ENCODE data around the gene USP48. TPM values are rescaled to one million over a fixed set of nuclear protein-coding genes. Genes with fewer than 3 reads are reported as not detected.
"Not testable (repeated sequence)": the region's sequence is repeated elsewhere in the genome, so short reads cannot be mapped to it uniquely, and the experiment has no call there.

USP48 gene
- total RNA-seq, 1 donor from 2014 or later: 56.4 TPM

GRCh38 chr1:21774835-21775549, 8.0 kb downstream of the USP48 start:
- TF ChIP-seq, protein P1, sequence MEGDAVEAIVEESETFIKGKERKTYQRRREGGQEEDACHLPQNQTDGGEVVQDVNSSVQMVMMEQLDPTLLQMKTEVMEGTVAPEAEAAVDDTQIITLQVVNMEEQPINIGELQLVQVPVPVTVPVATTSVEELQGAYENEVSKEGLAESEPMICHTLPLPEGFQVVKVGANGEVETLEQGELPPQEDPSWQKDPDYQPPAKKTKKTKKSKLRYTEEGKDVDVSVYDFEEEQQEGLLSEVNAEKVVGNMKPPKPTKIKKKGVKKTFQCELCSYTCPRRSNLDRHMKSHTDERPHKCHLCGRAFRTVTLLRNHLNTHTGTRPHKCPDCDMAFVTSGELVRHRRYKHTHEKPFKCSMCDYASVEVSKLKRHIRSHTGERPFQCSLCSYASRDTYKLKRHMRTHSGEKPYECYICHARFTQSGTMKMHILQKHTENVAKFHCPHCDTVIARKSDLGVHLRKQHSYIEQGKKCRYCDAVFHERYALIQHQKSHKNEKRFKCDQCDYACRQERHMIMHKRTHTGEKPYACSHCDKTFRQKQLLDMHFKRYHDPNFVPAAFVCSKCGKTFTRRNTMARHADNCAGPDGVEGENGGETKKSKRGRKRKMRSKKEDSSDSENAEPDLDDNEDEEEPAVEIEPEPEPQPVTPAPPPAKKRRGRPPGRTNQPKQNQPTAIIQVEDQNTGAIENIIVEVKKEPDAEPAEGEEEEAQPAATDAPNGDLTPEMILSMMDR (IDR thresholded peaks at IDR 0.05): no peak
- DNase-seq (no peak), ATAC-seq (no peak)
- H3K4me3 ChIP-seq: no peak overlapping the region
- no peak overlapping the region for H3K27ac ChIP-seq
- no peaks in the 10 kb centered on the region for H3K27me3 ChIP-seq
- intact Hi-C loops (cut with DNase I): no loop called here
- H3K9me3 ChIP-seq: no peaks in the 10 kb centered on the region
- peaks cover 26% of the 10 kb centered on the region for H3K4me1 ChIP-seq
- H3K36me3 ChIP-seq: no peaks in the 10 kb centered on the region

GRCh38 chr1:21773585-21773984, 9.4 kb downstream of the USP48 start:
- no peak overlapping the region for H3K27ac ChIP-seq
- H3K9me3 ChIP-seq: no peaks in the 10 kb centered on the region
- TF ChIP-seq, protein P1 (IDR thresholded peaks at IDR 0.05): no peak
- no peak overlapping the region for H3K4me3 ChIP-seq
- ATAC-seq: no peak
- peaks cover 25% of the 10 kb centered on the region for H3K4me1 ChIP-seq
- no peak for DNase-seq
- no peaks in the 10 kb centered on the region for H3K27me3 ChIP-seq
- no peaks in the 10 kb centered on the region for H3K36me3 ChIP-seq
- intact Hi-C loops (cut with DNase I): no loop called here

GRCh38 chr1:21771672-21772071, 11.3 kb downstream of the USP48 start:
- intact Hi-C loops (cut with DNase I); ATAC-seq; H3K9me3 ChIP-seq; DNase-seq; H3K27me3 ChIP-seq; H3K36me3 ChIP-seq; H3K27ac ChIP-seq; H3K4me3 ChIP-seq: not testable (repeated sequence)
- H3K4me1 ChIP-seq: peaks cover 30% of the 10 kb centered on the region

DNA sequence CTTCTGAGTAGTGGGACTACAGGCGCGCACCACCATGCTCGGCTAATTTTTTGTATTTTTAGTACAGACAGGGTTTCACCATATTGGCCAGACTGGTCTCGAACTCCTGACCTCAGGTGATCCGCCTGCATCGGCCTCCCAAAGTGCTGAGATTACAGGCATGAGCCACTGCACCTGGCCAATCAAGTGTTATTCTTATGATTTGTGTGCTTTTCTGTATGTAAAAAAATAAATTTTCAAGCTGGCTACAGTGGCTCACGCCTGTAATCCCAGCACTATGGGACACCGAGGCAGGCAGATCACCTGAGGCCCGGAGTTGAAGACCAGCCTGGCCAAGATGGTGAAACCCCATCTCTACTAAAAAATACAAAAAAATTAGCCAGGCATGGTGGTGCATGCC, 12.3 kb downstream of the USP48 start:
- H3K27me3 ChIP-seq; ATAC-seq; DNase-seq; intact Hi-C loops (cut with DNase I); H3K36me3 ChIP-seq; H3K9me3 ChIP-seq; H3K4me3 ChIP-seq; H3K27ac ChIP-seq: not testable (repeated sequence)
- peaks cover 24% of the 10 kb centered on the region for H3K4me1 ChIP-seq

DNA sequence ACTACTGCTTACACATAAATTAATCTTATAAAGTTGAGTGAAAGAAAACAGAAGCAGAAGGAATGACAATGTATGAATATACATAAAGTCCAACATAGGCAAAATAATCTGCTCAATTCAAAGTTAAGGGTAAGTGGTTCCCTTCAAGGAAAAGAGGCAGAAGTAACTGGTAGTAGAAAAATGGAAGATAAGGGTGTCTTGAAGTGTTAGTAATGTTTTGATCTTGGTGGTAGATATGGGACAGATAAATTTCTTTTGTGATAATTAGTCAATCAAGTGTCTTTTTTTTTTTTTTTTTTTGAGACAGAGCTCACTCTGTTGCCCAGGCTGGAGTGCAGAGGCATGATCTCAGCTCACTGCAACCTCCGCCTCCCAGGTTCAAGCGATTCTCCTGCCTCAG, 12.7 kb downstream of the USP48 start:
- H3K4me3 ChIP-seq: no peak overlapping the region
- no peak overlapping the region for H3K27ac ChIP-seq
- DNase-seq (no peak), ATAC-seq (no peak)
- H3K27me3 ChIP-seq: no peaks in the 10 kb centered on the region
- intact Hi-C loops (cut with DNase I): no loop called here
- H3K4me1 ChIP-seq: peaks cover 23% of the 10 kb centered on the region
- no peaks in the 10 kb centered on the region for H3K9me3 ChIP-seq
- TF ChIP-seq, protein P1 (IDR thresholded peaks at IDR 0.05): no peak
- H3K36me3 ChIP-seq: no peaks in the 10 kb centered on the region

- H3K4me3 ChIP-seq; DNase-seq; H3K27ac ChIP-seq; H3K27me3 ChIP-seq; intact Hi-C loops (cut with DNase I); ATAC-seq; H3K36me3 ChIP-seq; H3K9me3 ChIP-seq: not testable (repeated sequence)
- peaks cover 38% of the 10 kb centered on the region for H3K4me1 ChIP-seq
Measured at GRCh38 chr1:21767106-21767505, 15.8 kb downstream of the USP48 start.

DNA sequence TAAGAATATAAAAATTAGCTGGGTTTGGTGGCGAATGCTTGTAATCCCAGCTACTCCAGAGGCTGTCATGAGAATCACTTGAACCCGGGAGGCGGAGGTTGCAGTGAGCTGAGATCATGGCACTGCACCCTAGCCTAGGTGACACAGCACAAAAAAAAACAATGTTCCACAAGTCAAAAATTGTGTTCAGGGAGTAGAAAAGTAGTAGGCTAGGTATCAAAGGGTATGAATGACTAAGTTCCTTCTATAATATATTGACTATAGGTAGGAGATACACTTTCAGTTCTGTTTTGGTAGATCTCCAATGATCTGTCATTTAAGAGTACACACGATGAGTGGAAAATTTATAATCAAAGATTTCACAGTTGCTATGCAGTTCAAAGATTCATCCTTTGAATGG, 16.7 kb downstream of the USP48 start:
- ATAC-seq (no peak), DNase-seq (no peak)
- H3K27ac ChIP-seq: no peak overlapping the region
- no peaks in the 10 kb centered on the region for H3K36me3 ChIP-seq
- no peak overlapping the region for H3K4me3 ChIP-seq
- no peaks in the 10 kb centered on the region for H3K27me3 ChIP-seq
- H3K9me3 ChIP-seq: no peaks in the 10 kb centered on the region
- TF ChIP-seq, protein P1 (IDR thresholded peaks at IDR 0.05): no peak
- peaks cover 38% of the 10 kb centered on the region for H3K4me1 ChIP-seq
- intact Hi-C loops (cut with DNase I): no loop called here

Data from upper lobe of right lung (tissue), 1 donor.